ENCODE data around the gene EXOC4.
"Not testable (repeated sequence)": the region's sequence is repeated elsewhere in the genome, so short reads cannot be mapped to it uniquely, and the experiment has no call there.

EXOC4 gene

DNA sequence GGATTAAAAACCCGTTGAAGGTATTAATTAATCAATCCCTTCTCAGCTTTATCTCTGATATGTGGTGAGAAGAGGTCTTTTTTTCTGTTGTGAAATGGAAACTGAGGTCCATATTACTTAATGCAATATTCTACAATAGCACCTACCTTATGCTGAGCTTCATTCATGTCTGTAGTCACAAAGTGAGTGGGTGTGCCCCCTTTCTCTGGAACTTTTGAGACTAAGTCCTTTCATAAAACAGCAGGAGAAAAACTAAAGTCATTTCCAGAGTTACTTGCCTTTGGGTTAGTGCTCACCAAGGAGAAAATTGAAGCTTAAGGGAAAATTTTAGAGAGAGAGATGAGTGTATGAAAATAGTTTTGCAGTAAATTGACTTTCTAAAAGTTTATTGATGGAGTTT, 61.2 kb downstream of the EXOC4 start:
- no peak for DNase-seq

DNA sequence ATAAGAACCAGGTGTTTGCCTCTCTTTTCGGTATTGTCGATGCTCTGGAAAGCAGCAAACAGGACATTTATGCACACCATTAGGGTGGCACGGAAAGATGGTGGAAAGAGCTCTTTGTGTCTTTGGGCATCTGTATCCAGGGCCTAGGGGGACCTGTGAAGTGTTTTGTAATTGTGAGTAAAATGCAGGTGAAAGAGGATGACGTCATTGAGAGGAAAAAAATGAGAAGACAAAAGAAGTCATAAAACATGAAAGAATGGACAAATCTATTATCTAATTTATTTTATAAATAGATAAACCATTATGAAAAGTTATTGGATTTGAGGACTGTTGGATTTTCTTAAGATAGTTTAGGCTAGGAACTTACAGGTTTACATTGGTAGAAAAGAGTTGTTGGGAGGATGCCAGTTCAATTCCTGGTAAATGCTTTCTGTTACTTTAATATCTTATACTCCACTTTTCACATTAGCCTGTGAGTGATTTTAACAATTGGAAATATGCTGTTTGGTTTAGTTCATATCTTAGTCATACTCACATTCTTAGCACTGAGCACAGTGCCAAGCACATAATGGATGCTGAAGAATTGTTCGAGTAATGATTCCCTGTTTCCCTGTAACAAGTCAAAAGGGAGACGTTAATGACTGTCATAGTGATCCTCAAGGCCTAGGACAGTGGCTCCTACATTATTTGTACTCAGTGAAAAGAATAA, 62.6 kb downstream of the EXOC4 start:
- no peak for DNase-seq

DNA sequence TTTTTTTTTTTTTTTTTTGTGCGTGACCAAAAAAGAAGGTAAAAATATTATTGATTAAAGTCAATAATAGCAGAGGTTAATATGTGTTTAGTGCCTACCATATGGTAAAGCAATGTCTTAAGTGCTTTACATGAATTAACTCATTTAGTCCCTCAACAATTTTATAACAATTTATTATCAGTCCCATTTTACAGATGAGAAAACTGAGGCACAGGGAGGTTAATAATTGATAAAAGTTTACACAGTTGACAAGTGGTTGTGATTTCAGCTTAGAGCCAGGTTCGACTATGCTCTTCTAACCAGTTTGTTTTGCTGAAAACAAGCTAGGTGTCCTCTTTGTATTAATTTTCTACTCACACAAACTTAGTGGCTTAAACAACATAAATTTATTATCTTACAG, 67.0 kb downstream of the EXOC4 start:
- DNase-seq: no peak

DNA sequence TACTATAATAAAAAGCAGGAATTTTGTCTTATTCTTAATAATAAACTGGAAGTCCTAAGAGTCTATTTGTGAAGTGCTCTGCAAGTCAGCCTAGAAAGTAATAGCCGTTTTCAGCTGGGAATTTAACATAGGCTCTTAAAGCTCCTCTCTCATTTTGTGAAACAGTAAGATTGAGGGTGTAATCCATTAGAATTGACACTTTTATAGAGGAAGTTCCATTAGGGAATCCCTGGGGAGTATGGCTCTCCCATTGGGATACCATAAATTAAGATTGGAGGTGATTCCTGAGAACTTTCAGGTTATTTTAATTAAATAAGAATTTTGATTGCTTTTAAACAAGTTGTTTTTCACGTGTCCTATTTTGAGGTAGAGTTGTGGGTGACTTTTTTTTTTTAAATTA, 68.0 kb downstream of the EXOC4 start:
- DNase-seq: no peak

DNA sequence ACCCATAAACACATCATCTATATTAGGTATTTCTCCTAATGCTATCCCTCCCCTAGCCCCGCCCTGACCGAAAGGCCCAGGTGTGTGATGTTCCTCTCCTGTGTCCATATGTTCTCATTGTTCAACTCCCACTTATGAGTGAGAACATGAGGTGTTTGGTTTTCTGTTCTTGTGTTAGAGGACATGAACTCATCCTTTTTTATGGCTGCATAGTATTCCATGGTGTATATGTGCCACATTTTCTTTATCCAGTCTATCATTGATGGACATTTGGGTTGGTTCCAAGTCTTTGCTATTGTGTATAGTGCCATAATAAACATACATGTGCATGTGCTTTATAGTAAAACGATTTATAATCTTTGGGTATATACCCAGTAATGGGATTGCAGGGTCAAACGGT, 68.5 kb downstream of the EXOC4 start:
- not testable (repeated sequence) for DNase-seq

DNA sequence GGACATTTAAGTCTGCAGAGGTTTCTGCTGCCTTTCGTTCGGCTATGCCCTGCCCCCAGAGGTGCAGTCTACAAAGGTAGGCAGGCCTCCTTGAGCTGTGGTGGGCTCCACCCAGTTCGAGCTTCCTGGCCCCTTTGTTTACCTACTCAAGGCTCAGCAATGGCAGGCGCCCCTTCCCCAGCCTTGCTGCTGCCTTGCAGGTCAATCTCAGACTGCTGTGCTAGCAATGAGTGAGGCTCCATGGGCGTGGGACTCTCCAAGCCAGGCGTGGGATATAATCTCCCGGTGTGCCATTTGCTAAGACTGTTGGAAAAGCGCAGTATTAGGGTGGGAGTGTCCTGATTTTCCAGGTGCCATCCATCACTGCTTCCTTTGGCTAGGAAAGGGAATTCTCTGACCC, 73.9 kb downstream of the EXOC4 start:
- DNase-seq: not testable (repeated sequence)

DNA sequence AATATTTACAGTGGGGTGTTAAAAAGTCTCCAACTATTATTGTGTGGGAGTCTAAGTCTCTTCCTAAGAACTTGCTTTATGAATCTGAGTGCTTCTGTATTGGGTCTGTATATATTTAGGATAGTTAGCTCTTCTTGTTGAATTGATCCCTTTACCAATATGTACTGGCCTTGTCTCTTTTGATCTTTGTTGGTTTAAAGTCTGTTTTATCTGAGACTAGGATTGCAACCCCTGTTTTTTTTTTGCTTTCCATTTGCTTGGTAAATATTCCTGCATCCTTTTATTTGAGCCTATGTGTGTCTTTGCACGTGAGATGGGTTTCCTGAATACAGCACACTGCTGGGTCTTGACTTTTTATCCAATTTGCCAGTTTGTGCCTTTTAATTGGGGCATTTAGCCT, 75.1 kb downstream of the EXOC4 start:
- DNase-seq: not testable (repeated sequence)

DNA sequence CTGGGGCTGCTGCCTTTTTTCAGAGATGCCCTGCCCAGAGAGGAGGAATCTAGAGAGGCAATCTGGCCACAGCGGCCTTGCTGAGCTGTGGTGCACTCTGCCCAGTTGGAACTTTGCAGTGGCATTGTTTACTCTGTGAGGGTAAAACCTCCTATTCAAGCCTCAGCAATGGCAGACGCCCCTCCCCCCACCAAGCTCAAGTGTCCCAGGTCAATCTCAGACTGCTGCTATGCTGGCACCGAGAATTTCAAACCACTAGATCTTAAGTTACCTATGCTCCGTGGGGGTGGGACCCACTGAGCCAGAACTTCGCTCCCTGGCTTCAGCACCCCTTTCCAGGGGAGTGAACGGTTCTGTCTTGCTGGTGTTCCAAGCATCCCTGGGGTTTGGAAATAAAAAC, 77.2 kb downstream of the EXOC4 start:
- peak in 1 of 58 donors; percentile 2 for DNase-seq

DNA sequence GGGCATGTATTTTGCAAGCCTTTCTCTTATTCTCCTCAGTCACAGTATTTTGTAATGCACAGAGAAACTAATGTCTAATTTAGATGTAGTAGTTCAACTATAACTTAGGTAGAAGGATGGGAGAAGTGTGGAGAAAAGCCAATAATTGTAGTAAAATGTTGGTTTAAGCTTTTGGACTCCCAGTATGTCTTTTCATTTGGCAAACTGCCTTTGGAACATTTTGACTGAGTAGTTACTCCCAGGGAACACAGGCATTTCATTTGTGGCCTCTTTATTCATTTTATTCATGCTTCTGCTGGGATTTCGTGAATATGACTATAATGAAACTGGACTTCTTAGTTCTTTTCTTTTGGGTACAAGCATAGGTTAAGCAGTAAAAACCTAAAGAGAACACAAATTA, 79.0 kb downstream of the EXOC4 start:
- peak in 1 of 58 donors; percentile 1 for DNase-seq

DNA sequence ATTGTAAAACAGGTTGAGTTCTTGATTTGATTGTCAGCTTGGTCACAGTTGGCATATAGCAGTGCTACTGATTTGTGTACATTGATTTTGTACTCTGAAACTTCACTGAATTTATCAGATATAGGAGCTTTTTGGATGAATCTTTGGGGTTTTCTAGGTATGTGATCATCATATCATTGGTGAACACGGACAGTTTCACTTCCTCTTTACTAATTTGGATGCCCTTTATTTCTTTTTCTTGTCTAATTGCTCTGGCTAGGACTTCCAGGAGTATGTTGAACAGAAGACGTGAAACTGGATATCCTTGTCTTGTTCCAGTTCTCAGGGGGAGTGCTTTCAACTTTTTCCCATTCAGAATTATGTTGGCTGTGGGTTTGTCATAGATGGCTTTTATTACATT, 86.9 kb downstream of the EXOC4 start:
- DNase-seq: no peak

DNA sequence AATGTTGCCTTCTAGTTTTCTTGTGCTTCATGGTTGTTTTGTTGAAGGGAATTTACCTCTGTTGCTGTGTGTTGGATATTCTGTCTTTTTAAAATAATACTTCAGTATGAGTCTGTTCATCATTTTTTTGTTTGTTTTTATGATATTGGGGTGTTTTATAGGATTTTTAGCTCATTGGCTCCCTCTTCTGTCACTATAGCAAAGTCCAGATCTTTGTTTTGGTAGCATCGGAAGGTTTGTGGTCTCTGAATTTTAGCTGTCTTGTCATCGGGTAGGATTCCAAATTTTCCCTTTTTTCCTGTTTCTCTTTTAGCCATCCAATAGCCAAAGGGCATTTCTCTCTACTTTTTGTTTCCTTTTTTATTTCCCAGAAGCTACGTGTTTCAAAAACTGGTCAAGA, 91.4 kb downstream of the EXOC4 start:
- no peak for DNase-seq

DNA sequence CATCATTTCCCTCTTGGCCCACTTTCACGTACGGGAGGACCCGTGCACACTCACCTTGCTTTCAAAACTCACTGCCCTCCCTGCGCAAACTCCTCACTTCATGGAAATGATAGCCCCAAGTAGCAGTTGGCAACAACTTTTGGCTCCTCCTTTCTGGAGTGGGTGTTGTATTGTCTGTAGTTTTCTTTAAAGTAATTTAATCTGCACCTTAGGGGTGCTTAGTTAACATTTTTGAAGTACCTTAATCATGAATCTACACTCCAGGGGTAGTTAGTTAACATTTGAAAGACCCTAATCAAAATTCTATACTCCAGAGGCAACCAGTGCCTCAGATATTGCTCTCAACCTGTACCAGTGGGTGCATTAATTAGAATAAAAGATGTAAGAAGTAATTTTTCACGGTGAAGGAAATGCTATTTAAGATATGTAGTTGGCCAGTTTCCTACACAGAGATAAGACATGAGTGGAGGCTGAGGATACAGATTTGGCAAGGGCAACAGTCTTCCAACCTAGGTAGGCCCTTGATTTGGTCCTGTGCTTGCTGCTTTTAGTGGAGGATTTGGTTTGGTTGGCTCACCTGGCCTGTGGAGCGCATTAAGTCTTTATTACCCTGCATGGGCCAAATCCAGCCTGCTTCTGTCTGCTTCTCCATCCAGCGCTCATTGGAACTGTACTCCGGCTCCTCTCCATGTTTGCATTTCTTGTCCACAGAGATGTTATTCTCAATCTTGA, 93.0 kb downstream of the EXOC4 start:
- DNase-seq: no peak

DNA sequence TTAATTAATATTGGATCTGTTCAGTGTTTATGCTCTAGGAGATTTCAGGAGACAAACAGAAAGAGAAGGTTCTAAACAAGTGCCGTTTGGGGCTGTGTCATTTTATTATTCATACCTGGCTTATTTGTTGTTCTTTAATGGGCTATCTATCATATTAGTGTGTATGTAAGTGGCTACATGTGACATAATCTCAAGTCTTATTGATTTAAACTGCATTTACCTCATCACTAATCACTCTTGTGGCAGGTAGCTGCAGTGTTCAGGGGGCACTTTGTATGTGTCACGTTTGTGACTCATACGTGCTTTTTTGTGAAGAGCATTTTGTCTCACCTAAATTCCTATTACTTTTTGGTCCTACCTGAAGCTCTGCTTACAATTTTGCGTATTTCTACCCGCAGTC, 95.4 kb downstream of the EXOC4 start:
- no peak for DNase-seq

DNA sequence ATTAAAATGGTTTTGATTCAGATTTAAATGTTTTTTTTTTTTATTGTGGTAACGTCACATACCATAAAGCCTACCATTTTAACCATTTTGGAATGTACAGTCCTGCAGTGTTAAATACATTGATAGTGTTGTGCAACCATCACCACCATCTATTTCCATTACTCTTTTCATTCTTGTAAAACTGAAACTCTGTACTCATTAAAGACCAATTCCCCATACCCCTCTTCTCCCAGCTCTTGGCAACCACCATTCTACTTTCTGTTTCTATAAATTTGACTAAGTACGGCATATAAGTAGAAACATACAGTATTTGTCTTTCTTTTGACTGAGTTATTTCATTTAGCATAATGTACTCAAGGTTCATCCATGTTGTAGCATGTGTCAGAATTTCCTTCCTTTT, 96.2 kb downstream of the EXOC4 start:
- DNase-seq: no peak

DNA sequence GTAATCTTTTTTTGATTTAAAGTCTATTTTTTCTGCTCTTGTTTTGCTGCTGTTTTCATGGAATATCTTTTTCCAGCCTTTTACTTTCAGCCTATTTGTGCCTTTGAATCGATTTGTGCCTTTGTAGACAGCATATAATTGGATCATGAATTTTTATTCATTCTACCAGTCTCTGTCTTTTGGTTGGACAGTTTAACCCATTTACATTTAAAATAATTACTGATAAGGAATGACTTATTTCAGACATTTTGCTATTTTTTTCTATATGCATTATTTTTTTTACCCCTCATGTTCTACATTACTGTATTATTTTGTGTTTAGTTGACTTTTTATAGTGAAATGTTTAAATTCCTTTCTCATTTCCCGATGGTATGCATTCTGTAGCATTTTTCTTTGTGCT, 99.6 kb downstream of the EXOC4 start:
- DNase-seq: no peak

DNA sequence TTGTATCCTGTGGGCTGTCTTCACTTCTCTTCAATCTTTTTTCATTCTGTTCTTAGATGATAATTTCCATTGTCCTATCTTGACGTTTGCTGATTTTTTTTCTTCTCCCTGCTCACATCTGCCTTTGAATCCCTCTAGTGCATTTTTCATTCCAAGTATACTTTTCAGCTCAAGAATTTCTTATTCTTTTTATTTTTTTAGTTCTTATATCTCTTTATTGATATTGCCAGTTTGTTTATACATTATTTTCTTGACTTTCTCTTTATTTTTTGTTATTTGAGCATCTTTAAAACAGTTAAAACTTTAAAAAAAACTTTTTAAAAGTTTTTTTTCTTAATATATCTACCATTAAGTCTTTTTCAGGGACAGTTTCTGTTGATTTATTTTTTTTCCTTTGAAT, 100.9 kb downstream of the EXOC4 start:
- no peak for DNase-seq

DNA sequence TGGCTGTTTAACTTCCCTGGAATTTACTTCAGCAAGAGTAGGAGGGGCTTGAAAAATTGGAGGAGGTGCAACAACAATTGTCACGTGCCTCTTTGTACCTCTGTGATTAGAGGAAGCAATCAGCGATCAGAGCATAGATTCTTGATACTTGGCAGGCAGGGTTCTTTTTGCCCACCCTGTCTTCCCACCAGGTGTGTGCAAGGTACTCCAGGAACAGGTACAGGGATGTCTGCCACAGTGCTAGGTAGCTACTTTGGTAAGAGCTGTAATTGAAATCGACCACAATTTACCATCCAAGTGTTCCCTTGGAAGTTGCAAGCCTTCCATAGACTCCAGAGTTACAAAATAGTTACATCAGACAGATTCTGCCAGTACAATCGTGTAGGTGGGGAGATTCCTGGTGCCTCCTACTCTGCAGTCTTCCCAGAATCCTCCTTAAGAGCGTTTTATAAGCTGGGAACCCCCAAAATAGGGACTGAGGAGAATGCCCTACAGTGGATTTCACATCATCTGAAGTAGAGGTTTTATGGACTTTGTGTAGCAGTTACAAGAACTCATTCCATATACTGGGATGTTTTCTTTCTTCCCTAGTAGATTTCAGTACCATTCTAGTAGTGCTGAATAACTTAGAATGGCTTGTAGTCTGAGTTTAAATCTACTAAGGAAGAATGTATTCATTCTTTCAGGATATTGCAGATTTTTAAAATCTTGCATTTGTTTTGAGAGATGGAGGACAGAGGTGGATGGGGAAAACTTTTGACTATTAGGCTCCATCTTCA, 101.9 kb downstream of the EXOC4 start:
- DNase-seq: no peak

DNA sequence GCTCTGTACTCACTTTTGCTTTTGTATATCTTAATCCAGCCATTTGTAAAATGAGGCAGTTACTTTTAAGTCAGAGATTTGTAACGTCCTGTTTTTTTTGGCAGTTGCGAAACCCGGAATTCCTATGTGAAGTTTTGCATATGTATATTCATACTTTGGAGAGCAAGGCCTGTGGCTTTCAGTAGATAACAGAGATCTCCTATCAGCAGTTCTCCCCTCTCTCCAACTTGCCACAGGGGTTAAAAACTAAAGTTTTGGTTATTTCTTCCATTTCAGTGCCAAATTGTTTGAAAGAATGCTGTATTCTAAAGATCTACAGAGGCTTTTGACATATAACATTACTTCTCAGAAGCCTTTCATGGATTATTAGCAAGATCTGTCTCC, 102.4 kb downstream of the EXOC4 start:
- no peak for DNase-seq

DNA sequence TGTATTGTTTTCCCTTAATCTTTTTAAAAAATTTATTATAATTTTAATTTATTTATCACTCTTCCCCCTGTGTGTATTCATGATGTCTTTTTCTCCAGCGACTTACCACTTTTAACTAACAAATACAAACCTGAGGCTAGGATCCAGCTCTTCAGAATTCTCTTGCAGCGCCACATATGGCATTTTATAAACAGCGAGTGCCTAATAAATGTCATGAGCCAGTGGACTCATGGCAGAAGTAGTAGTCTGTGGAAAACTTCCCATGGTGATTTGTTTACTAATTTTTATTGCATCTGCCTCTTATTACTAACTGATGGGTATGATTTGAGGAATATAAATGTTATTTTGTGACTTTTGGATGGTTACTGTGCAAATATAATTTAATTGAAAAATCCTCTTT, 102.9 kb downstream of the EXOC4 start:
- no peak for DNase-seq

DNA sequence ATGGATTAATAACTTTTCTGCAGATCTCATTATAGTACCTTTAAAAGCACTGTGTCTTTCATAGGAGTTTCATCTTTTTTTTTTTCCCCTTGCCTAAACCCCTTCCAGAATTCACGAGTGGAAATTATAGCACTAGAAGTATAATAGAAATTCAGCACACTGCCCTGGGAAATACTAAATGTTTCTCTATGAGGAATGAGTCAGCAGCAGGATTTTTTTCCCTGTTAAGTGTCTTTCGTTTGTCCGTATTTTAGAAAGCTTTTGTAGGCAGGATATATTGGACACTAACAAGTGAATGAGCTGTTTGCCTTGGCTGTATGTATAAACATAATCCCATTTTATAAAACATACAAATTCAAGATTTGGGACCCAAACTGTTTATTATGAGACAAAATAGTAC, 105.8 kb downstream of the EXOC4 start:
- peak in 1 of 58 donors; percentile 3 for DNase-seq

DNA sequence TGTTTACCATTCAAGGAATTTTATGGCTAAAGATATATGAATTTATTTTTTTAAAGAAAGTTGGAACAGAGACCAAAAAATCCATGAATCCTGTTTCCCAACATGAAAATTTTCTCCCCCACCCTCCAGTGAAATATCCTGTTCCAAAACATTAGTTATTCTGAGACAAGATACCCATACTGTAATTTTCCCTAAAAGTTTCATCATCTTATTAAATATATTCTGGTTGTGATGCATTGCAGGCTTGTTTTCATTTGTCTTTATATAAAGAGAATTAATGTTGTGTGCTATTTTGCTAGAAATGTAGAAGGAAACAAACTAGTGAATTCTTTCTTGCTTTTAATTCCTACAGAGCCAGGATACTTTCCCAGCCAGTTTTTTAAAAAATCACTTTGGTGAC, 106.6 kb downstream of the EXOC4 start:
- DNase-seq: no peak

DNA sequence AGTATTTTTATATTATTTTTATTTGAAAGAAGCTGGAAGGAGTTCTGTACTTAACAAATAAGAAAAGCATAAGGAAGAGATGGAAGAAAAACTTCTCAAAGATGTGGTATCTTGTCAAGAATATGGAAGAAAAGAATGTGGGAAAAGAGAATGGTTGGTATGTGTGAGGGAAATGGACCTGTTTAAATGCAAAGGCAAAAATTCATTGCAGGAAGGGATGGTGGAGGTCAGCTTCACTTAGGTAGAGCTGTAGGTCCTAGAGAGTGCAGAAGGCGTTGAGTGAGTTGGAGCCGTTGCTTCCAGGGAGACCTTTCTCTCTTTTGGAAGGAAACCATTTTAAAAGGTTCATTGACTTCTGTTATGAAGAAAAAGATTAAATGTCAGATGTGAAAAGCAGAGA, 107.3 kb downstream of the EXOC4 start:
- DNase-seq: no peak

DNA sequence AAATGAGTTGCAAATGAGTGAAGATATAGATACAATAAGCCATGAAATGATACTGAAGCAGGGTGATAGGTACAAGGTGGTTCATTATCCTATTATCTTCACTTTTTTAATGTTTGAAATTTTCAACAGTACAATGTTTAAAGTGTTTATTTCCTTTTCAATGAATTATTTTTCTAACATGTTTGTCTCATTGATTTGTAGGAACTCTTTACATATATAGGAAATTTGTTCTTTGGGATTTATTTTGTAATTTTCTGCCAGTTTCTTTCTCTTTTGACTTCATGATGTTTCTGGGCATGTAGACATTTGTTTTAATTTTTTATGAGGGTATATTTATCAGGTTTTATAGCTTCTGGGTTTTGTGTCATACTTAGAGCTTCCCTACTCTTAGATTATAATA, 108.9 kb downstream of the EXOC4 start:
- DNase-seq: no peak
